Measurements from ENCODE around the gene AMOTL2.

DNA sequence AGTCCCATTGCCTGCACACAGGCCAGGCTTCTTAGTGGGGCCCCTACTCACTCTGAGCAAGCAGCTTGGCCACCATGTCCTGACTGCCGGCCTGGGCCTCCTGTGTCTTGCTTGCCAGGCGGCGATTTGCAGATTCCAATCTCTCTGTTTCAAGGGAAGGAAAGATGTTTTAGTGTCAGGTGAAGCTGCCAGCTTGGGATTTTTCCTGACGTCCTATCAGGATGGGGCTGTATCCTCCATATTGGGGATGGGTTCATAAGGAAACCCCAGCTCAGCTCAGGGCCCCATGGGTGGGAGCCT lies 8.5 kb downstream of the AMOTL2 start:
- TF ChIP-seq CTCF (IDR thresholded peaks at IDR 0.05; ENCODE audit: borderline replicate concordance, extremely low read depth, low read length, poor library complexity, severe bottlenecking) (no peak), EZH2 (IDR thresholded peaks at IDR 0.05; ENCODE audit: borderline replicate concordance, low read depth, low read length, severe bottlenecking) (no peak)
